Germinal center (tissue), 1 donor: ENCODE measurements around the gene PKM.
"Not testable (repeated sequence)": the region's sequence is repeated elsewhere in the genome, so short reads cannot be mapped to it uniquely, and the experiment has no call there.

Experiments
- DNase-seq: peaks from one replicate; pipeline ENCODE4 v3.0.0; 2012; ENCODE audit warnings: mixed read lengths, low spot score

The PKM gene

GRCh38 chr15:72231066-72231832 lies at the start of gene PKM:
Gene PKM, minus strand, starts transcription at chr15:72231190. Its CDS starts 12,093 bp downstream, at chr15:72219097.
- peak; percentile 94 for DNase-seq

GRCh38 chr15:72280751-72281150 lies 49.8 kb upstream of the PKM start:
- no peak for DNase-seq

- no peak for DNase-seq
Measured at GRCh38 chr15:72278737-72279136, 47.7 kb upstream of the PKM start.

GRCh38 chr15:72276326-72276700 lies 45.3 kb upstream of the PKM start:
- DNase-seq = no peak

DNA sequence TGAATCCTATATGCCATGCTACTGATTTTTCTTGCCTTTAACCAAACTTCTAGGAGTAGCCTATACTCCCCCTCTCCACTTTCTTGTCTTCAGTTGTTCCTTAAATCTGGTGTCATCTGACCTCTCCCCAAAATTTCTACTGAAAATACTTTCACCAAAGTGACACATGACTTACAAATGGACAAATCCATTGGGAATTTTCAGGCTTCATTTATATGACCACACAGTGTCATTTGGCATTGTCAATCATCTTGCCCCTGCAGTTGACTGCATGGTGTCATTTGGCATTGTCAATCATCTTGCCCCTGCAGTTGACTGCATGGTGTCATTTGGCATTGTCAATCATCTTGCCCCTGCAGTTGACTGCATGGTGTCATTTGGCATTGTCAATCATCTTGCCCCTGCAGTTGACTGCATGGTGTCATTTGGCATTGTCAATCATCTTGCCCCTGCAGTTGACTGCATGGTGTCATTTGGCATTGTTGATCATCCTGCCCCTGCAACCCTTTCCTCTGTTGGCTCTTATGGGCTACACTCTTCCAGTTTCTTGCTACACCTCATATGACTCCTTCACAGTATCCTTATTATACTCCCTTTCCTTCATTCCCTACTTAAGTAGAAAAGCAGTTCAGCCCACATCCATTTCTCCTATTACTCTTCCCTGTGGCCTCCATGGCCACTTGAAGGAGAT lies 44.8 kb upstream of the PKM start:
- DNase-seq = not testable (repeated sequence)

GRCh38 chr15:72272997-72273352 lies 42.0 kb upstream of the PKM start:
- DNase-seq = no peak

GRCh38 chr15:72272213-72272996 lies 41.4 kb upstream of the PKM start, which contains the start of gene PARP6:
Gene PARP6, minus strand, starts transcription at chr15:72272554. Its CDS starts 5,077 bp downstream, at chr15:72267477.
- peak; percentile 98 for DNase-seq

DNA sequence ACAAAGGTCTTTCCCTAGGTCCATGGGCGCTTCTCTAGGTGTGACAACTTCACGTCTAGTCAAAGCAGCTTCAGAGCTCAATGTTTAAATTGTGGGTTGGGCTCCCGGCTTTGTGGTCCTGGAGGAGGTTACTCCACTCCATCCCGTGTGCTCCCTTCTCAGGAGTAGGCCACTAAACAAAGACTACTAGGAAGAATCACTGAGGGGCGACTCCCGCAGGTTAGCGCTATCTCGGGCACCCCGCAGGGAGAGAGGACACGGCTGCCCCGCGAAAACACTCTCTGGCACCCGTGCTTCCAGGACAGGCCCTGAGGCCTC lies 40.9 kb upstream of the PKM start:
- no peak for DNase-seq

DNA sequence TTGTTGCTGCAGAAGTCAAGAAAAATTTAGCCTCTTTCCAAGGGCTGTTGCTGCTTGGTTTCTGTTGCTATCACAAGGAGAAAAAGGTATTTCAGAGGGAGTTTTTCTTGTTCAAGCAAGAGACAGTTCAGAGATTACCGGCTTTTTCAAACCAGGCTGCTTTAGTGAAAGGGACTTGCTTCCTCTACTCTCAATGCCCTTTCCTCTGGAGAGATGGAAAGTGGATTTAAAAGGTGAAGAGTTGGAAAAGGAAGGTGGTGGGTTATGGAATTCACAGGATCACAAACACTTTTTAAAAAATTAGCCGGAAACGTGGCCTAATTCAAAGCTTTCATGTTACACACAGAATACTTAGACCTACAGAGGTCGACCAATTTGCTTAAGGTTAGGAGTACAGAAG lies 40.2 kb upstream of the PKM start:
- no peak for DNase-seq

GRCh38 chr15:72269739-72270138 lies 38.7 kb upstream of the PKM start:
- DNase-seq = no peak

- DNase-seq = no peak
Measured at GRCh38 chr15:72265031-72265430, 34.0 kb upstream of the PKM start.

GRCh38 chr15:72252663-72253299 lies 21.8 kb upstream of the PKM start:
- DNase-seq = no peak

GRCh38 chr15:72249142-72249810 lies 18.3 kb upstream of the PKM start:
- DNase-seq = no peak

DNA sequence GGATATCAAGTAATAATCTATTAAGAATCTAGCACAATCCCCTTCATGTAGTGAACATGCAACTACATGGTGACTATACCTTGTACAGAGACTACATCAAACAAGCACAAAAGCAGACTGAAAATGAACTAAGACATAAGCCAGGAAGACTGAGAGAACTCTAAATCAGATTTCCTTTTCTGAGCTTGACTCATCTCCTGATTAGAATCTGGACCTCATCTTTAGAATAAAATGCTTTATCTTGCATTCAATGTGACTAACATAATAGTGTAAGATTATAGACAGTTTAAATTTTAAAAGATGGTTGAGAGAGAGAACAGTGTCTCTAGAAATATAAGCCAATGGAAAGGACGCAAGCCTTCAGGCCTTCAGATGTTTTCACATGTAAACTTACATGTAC lies 17.5 kb upstream of the PKM start:
- no peak for DNase-seq

DNA sequence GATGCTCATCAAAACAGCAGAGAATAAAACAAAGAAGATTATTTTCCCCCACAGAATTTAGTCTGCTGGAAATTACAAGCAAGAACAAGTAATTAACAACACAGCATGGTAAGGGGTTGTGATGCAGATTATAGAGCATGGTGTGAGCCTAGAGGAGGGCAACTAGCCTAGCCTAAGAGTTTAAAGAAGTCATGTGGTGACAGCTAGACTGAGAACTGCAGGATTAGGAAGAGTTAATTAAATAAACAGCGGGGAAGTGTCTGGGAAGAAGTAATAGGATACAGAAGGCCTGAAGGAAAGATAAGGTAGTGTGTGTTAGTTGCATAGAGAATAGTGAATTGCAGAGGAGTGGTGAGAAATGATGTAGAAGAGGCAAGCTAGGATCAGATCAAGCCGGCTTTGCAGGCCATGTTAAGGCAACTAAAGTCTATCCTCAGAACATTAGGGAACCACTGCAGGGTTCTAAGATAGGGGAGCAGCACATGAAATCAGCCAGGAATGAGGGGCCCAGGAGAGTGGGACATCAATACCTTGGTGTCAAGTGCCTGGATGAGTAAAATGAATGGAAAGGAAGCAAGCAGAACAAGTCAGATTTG lies 11.9 kb upstream of the PKM start:
- no peak for DNase-seq

GRCh38 chr15:72239652-72240051 lies 8.7 kb upstream of the PKM start:
- DNase-seq = no peak

DNA sequence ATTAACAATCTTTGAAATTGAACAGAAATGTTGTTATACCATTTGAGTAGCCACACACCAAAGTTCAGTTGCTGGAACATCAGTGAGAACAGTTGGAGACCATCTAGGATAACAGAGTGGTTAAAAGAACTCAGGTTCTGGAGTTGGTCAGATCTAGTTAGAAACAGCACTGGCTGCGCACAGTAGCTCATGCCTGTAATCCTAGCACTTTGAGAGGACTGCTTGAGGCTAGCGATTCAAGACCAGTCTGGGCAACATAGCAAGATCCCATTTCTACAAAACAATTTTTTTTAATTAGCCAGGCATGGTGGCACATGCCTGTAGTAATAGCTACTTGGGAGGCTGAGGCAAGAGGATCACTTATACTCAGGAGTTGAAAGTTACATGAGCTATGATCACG lies 7.6 kb upstream of the PKM start:
- DNase-seq = no peak

DNA sequence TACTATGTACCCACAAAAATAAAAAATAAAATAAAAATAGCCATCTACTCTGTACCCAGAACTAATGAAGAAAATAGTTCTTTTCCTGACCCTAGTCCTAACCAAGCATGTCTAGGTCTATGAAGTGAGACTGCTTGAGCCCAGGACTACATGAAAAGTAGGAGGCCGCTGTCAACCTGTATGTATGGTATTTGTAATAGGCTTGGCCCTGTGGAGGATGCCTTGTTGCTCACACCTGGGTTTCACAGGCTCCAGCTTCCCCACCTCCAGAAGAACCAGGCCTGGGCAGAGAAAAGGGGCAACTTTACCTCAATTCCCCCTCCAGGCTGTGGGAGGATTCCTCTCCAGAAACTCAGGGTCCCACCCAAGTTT lies 6.8 kb upstream of the PKM start:
- DNase-seq = no peak

DNA sequence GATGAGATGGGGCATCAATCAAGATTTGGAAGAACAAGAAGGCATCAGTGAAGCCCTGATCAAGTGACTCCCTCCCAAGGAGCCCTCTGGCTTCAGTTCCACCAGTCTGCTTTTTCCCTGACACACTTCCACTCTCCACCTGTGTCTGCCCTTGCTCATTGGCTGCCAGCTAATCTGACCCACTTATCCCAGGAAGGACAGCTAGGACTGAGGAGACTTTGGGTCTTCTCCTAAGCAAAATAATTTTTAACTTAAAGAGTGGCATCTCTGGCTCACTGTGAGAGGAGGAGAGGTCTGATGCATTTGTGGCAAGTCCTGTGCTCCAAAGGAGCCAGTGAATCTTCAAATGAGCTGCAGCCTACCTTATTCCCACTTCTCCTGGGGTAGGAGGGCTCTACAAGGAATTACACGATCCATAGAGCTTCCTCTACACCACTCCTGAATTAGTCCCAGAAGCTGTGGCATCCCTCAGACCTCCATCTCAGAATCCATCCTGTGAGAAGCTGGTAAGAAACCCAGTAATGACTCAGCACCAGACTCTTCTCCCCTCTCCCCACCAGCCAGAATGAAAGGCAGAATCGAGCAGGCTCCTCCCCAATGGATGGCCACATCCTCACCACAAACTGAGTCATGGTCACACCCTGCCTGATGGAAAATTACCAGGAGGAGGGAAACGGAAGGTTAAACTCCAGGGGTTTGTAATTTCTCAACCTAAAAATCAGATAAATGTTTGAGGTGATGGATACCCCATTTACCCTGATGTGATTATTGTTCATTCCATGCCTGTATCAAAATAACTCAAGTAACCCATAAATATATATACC lies 6.3 kb upstream of the PKM start:
- DNase-seq = no peak

GRCh38 chr15:72236381-72237003 lies 5.5 kb upstream of the PKM start:
- no peak for DNase-seq
